Articular chondrocyte of knee joint (primary cell): Measurements from ENCODE around the gene MAP2. TPM values are rescaled to one million over a fixed set of nuclear protein-coding genes. Genes with fewer than 3 reads are reported as not detected.

Source experiments
- small RNA-seq: library from RNA; depleted of rRNA; stranded (forward); fragments of <200 nt; gene quantifications from one replicate; pipeline ENCODE3, GENCODE V24; 2012
- total RNA-seq: library from RNA; depleted of rRNA; stranded (reverse); fragments of >200 nt; gene quantifications from 2 replicates; pipeline ENCODE4 v1.2.3, GENCODE V29; 2012

The MAP2 gene
- total RNA-seq, result under 0.01 and 0.54 TPM in 2 replicates

GRCh38 chr2:209423562-209424198, at the start of gene MAP2:
TSS of gene MAP2 (plus strand) at chr2:209424047. CDS start at chr2:209653171, 229,124 bp downstream.

GRCh38 chr2:209771474-209772289, 347.8 kb downstream of the MAP2 start, which contains the start of gene UNC80:
TSS of gene UNC80 (plus strand) at chr2:209771832. CDS start at chr2:209772073, 241 bp downstream.

Small RNA genes within 50 kb of the gene (small RNA-seq; reads per million reads assigned to genes)
- gene RNA5SP118, result not detected
